Adipose tissue (tissue), 3 donors: ENCODE results near the gene ANKH. TPM values are rescaled to one million over a fixed set of nuclear protein-coding genes. Genes with fewer than 3 reads are reported as not detected.

ENCODE experiments used
- H3K27ac ChIP-seq: one replicate; pipeline ENCODE4 v1.5.1; 2013; ENCODE audit warnings: low read depth, low read length
- WGBS, 3 donors: extraction: QIAGEN DNeasy Blood & Tissue Kit; methylation state at CpG; one replicate each; pipeline ENCODE4 v1.1.7; 2013; 5-methylcytosine and 5-hydroxymethylcytosine counted together
- polyA plus RNA-seq, 3 donors: library from polyadenylated mRNA; stranded (reverse); fragments of 200-250 nt; gene quantifications; one replicate each; pipeline ENCODE4 v1.2.3, GENCODE V29; 2013
- donor health status: healthy with polysubstance abuse.
- donor health status: Bipolar disorder and iron deficiency.
- donor health status: healthy.

ANKH gene
- polyA plus RNA-seq, 3 donors = 16.9 to 21.6 (median 17.5) TPM

GRCh38 chr5:14756478-14756877 is 115.1 kb downstream of the ANKH start:
- WGBS, 3 donors = 92 to 97% (median 97%) methylated on average over 4 of the region's 4 CpGs
- H3K27ac ChIP-seq = no peak overlapping the region

- WGBS, 3 donors = 64 to 80% (median 79%) methylated on average over 3 of the region's 3 CpGs
- H3K27ac ChIP-seq = no peak overlapping the region
These were observed 117.6 kb downstream of the ANKH start for GRCh38 chr5:14753947-14754346.

GRCh38 chr5:14753292-14753691 is 118.3 kb downstream of the ANKH start:
- no peak overlapping the region for H3K27ac ChIP-seq
- WGBS, 3 donors = 65 to 87% (median 77%) methylated on average over 6 of the region's 6 CpGs

- WGBS, 3 donors = 70 to 75% (median 74%) methylated on average over 6 of the region's 6 CpGs
- no peak overlapping the region for H3K27ac ChIP-seq
These were observed 119.0 kb downstream of the ANKH start for GRCh38 chr5:14752497-14753071.

GRCh38 chr5:14750712-14751111 is 120.9 kb downstream of the ANKH start:
- 86 to 97% (median 96%) methylated on average over 5 of the region's 5 CpGs for WGBS, 3 donors
- H3K27ac ChIP-seq = no peak overlapping the region

GRCh38 chr5:14749579-14750101 is 121.9 kb downstream of the ANKH start:
- 80 to 83% (median 81%) methylated on average over 4 of the region's 4 CpGs for WGBS, 3 donors
- H3K27ac ChIP-seq = no peak overlapping the region

- no peak overlapping the region for H3K27ac ChIP-seq
- WGBS, 3 donors = 81 to 88% (median 85%) methylated on average over 12 of the region's 12 CpGs
These were observed 123.2 kb downstream of the ANKH start for GRCh38 chr5:14748180-14748900.

- no peak overlapping the region for H3K27ac ChIP-seq
- 90 to 92% (median 90%) methylated on average over 14 of the region's 14 CpGs for WGBS, 3 donors
These were observed 125.8 kb downstream of the ANKH start for GRCh38 chr5:14745753-14746152.

GRCh38 chr5:14745188-14745563 is 126.4 kb downstream of the ANKH start:
- WGBS, 3 donors = 85 to 88% (median 87%) methylated on average over 5 of the region's 5 CpGs
- no peak overlapping the region for H3K27ac ChIP-seq

- H3K27ac ChIP-seq = no peak overlapping the region
- 69 to 84% (median 83%) methylated on average over 10 to 14 of the region's 14 CpGs for WGBS, 3 donors
These were observed 127.0 kb downstream of the ANKH start for GRCh38 chr5:14744296-14745187.

GRCh38 chr5:14743601-14744295 is 127.8 kb downstream of the ANKH start:
- whole genome bisulfite sequencing, 3 donors = 87 to 92% (median 91%) methylated on average over 6 of the region's 6 CpGs
- H3K27ac ChIP-seq = no peak overlapping the region

- WGBS, 3 donors = 74 to 85% (median 83%) methylated on average over 9 of the region's 9 CpGs
- H3K27ac ChIP-seq = no peak overlapping the region
These were observed 129.1 kb downstream of the ANKH start for GRCh38 chr5:14742498-14742897.

- no peak overlapping the region for H3K27ac ChIP-seq
- WGBS, 3 donors = 90 to 95% (median 95%) methylated on average over 11 of the region's 11 CpGs
These were observed 129.7 kb downstream of the ANKH start for GRCh38 chr5:14741801-14742440.

GRCh38 chr5:14741131-14741530 is 130.4 kb downstream of the ANKH start:
- 94 to 97% (median 97%) methylated on average over 13 of the region's 13 CpGs for WGBS, 3 donors
- no peak overlapping the region for H3K27ac ChIP-seq

- WGBS, 3 donors = 83 to 95% (median 84%) methylated on average over 5 of the region's 5 CpGs
- no peak overlapping the region for H3K27ac ChIP-seq
These were observed 131.6 kb downstream of the ANKH start for GRCh38 chr5:14739981-14740380.

GRCh38 chr5:14739538-14739937 is 132.0 kb downstream of the ANKH start:
- H3K27ac ChIP-seq = no peak overlapping the region
- 68 to 87% (median 75%) methylated on average over 3 of the region's 3 CpGs for WGBS, 3 donors

GRCh38 chr5:14738050-14738449 is 133.5 kb downstream of the ANKH start:
- 91 to 97% (median 92%) methylated on average over 5 of the region's 5 CpGs for WGBS, 3 donors
- no peak overlapping the region for H3K27ac ChIP-seq

GRCh38 chr5:14737291-14737690 is 134.3 kb downstream of the ANKH start:
- H3K27ac ChIP-seq = no peak overlapping the region
- 95 to 96% (median 95%) methylated on average over 10 of the region's 10 CpGs for WGBS, 3 donors
